OCI-LY7 (cell line): Measurements from ENCODE around the gene LSAMP. TPM values are rescaled to one million over a fixed set of nuclear protein-coding genes. Genes with fewer than 3 reads are reported as not detected.

ENCODE experiments used
- BruUV-seq: library from RNA; stranded (reverse); fragments of 400-500 nt; replicated peaks from 2 replicates; lab custom pipeline; 2021; lab: Mats Ljungman, UMichigan
- CTCF ChIA-PET: fragments of 300-600 bp; sonication (Branson Sonifier 250); formaldehyde crosslinking; loops from one replicate; lab custom pipeline; 2022; ENCODE audit warnings: antibody characterized with exemption; ENCODE audit not compliant: unreplicated experiment; lab: Charles Lee
- POLR2A ChIA-PET: fragments of 300-600 bp; sonication (Branson Sonifier 250); formaldehyde crosslinking; loops from one replicate; lab custom pipeline; 2022; ENCODE audit warnings: antibody characterized with exemption; lab: Charles Lee
- DNase-seq: peaks from one replicate; pipeline ENCODE4 v3.0.0-alpha.2; 2015; ENCODE audit warnings: low spot score
- H2AFZ ChIP-seq: fragments of 200-600 bp; sonication (generic), shearing (Covaris generic); 2 replicates; pipeline ENCODE4 v1.6.1; 2014; ENCODE audit warnings: mild to moderate bottlenecking, antibody characterized with exemption, low read length, moderate library complexity
- H3K27ac ChIP-seq: fragments of 200-600 bp; sonication (generic); 2 replicates; pipeline ENCODE4 v1.5.1; 2014; ENCODE audit warnings: mixed run types, low read depth, mild to moderate bottlenecking, moderate library complexity, low read length, inconsistent platforms; ENCODE audit not compliant: poor library complexity, severe bottlenecking
- H3K36me3 ChIP-seq: fragments of 200-600 bp; sonication (generic); 2 replicates; pipeline ENCODE4 v1.6.1; 2014; ENCODE audit warnings: mild to moderate bottlenecking, antibody characterized with exemption, low read length, moderate library complexity, mixed read lengths; ENCODE audit not compliant: insufficient read depth
- H3K4me1 ChIP-seq: fragments of 200-600 bp; sonication (generic); 2 replicates; pipeline ENCODE4 v1.5.1; 2014; ENCODE audit warnings: mild to moderate bottlenecking, low read length; ENCODE audit not compliant: insufficient read depth, poor library complexity, severe bottlenecking
- H3K4me2 ChIP-seq: fragments of 200-600 bp; sonication (generic); 2 replicates; pipeline ENCODE4 v1.6.1; 2014; ENCODE audit warnings: mild to moderate bottlenecking, low read length
- H3K4me3 ChIP-seq: fragments of 200-600 bp; sonication (generic); 2 replicates; pipeline ENCODE4 v1.5.1; 2014; ENCODE audit warnings: mild to moderate bottlenecking, low read depth, low read length; ENCODE audit not compliant: poor library complexity, severe bottlenecking
- H3K79me2 ChIP-seq: fragments of 200-600 bp; sonication (generic); 2 replicates; pipeline ENCODE4 v1.6.1; 2016; ENCODE audit warnings: low read depth, mild to moderate bottlenecking, low read length, moderate library complexity, mixed read lengths; ENCODE audit not compliant: insufficient read depth
- H3K9me2 ChIP-seq: fragments of 200-600 bp; sonication (generic); 2 replicates; pipeline ENCODE4 v1.6.1; 2016; ENCODE audit warnings: mild to moderate bottlenecking, low read length, mixed read lengths; ENCODE audit not compliant: insufficient read depth
- H3K9me3 ChIP-seq: fragments of 200-600 bp; sonication (generic); 2 replicates; pipeline ENCODE4 v1.6.1; 2014; ENCODE audit warnings: mild to moderate bottlenecking, mixed run types, low read length, mixed read lengths
- H4K20me1 ChIP-seq: fragments of 200-600 bp; sonication (generic); 2 replicates; pipeline ENCODE4 v1.6.1; 2014; ENCODE audit warnings: mild to moderate bottlenecking, antibody characterized with exemption, low read length, moderate library complexity, mixed read lengths; ENCODE audit not compliant: insufficient read depth
- CTCF ChIP-seq: fragments of 200-600 bp; sonication (generic); conservative IDR thresholded peaks from 2 replicates; pipeline ENCODE4 v1.5.1; 2014; ENCODE audit warnings: mild to moderate bottlenecking, antibody characterized with exemption, low read length, moderate library complexity, mixed read lengths
- EZH2phosphoT487 ChIP-seq: fragments of 200-600 bp; sonication (generic); IDR thresholded peaks from 2 replicates; pipeline ENCODE4 v1.6.1; 2018; ENCODE audit warnings: low read depth, borderline replicate concordance, mild to moderate bottlenecking, mixed run types, antibody characterized with exemption, low read length, moderate library complexity, mixed read lengths
- intact Hi-C: fragments of 100-400 bp; cut with micrococcal nuclease; formaldehyde crosslinking; loops from one replicate; pipeline ENCODE4 v1.10.0; 2022; ENCODE audit not compliant: unreplicated experiment
- total RNA-seq, 2 experiments: library from RNA; depleted of rRNA in 1 of 2; stranded (reverse); fragments of >200 nt in 1 of 2; shearing (Covaris generic) in 1 of 2; gene quantifications; 2 replicates each; pipeline ENCODE4 v1.2.3, GENCODE V29; 2014 to 2022

Gene LSAMP
- total RNA-seq, 2 experiments from 2014 or later, result 1.4 TPM; not detected in 1

- intact Hi-C loops, result no loop called here
- H3K27ac ChIP-seq, result no peak overlapping the region
- DNase-seq, result no peak
- no peak overlapping the region for H2AFZ ChIP-seq
- TF ChIP-seq EZH2phosphoT487 (no peak), CTCF (no peak)
- H3K4me2 ChIP-seq, result no peak overlapping the region
- no peaks in the 10 kb centered on the region for H3K9me3 ChIP-seq
- no peaks in the 10 kb centered on the region for H3K36me3 ChIP-seq
- H3K4me3 ChIP-seq, result no peak overlapping the region
- ChIA-PET POLR2A (no interaction called here), CTCF (no interaction called here)
- BruUV-seq, result no TSS peak
- no peaks in the 10 kb centered on the region for H3K4me1 ChIP-seq
- no peaks in the 10 kb centered on the region for H3K79me2 ChIP-seq
- no peaks in the 10 kb centered on the region for H3K9me2 ChIP-seq
- H4K20me1 ChIP-seq, result no peaks in the 10 kb centered on the region
Measured at GRCh38 chr3:116056280-116056679, 389.0 kb downstream of the LSAMP start.

DNA sequence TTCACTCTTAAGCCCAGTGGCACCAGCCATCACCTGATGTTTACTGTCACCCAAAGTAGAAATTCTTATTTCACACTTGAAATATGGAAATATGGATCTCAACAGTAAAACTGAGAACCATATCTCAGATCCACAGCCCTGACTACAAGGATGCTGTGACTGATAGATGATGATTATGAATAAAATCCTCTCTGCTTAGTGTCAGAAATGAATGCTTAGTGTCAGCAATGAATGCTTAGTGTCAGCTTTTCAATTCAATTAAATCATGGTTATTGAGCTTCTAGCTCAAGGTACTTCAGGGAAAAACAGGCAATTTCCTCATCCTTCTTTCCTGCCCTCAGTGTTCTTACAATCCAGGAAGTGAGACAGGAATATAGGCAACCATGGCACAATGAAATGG is 392.3 kb downstream of the LSAMP start:
- intact Hi-C loops, result no loop called here
- Histone ChIP-seq H3K9me2 (no peaks in the 10 kb centered on the region), H3K4me1 (no peaks in the 10 kb centered on the region), H3K36me3 (no peaks in the 10 kb centered on the region), H3K79me2 (no peaks in the 10 kb centered on the region), H3K4me2 (no peak overlapping the region), H3K4me3 (no peak overlapping the region), H4K20me1 (no peaks in the 10 kb centered on the region), H3K27ac (no peak overlapping the region), H2AFZ (no peak overlapping the region), H3K9me3 (no peaks in the 10 kb centered on the region)
- ChIA-PET POLR2A (no interaction called here), CTCF (no interaction called here)
- no peak for DNase-seq
- TF ChIP-seq CTCF, result no peak
- TF ChIP-seq EZH2phosphoT487, result no peak
- no TSS peak for BruUV-seq

DNA sequence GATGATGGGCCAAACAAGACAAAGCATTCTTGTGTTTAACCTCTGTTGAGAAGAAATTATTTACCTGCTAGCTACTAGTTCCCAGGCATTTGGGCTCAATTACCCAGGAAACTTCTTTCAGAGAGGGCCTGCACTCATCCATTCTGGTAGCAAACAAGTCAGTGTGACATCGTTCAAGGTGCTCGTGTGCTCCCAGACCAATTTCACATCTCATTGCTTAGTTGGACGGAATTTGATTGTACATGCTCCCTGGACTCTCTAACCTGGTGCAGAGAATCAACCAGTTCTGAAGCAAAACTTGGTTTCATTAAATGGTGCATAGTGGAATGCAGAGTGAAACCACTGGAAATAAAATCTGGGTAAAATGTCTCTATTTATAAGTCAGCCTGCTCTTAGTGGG is 392.7 kb downstream of the LSAMP start:
- no peaks in the 10 kb centered on the region for H3K36me3 ChIP-seq
- intact Hi-C loops, result no loop called here
- DNase-seq, result no peak
- H3K4me3 ChIP-seq, result no peak overlapping the region
- H3K4me1 ChIP-seq, result no peaks in the 10 kb centered on the region
- no TSS peak for BruUV-seq
- ChIA-PET POLR2A (no interaction called here), CTCF (no interaction called here)
- no peak overlapping the region for H3K4me2 ChIP-seq
- H3K79me2 ChIP-seq, result no peaks in the 10 kb centered on the region
- no peaks in the 10 kb centered on the region for H4K20me1 ChIP-seq
- H3K9me3 ChIP-seq, result no peaks in the 10 kb centered on the region
- no peaks in the 10 kb centered on the region for H3K9me2 ChIP-seq
- no peak overlapping the region for H2AFZ ChIP-seq
- TF ChIP-seq EZH2phosphoT487 (no peak), CTCF (no peak)
- no peak overlapping the region for H3K27ac ChIP-seq
